ENCODE results near the gene CHADL. TPM values are rescaled to one million over a fixed set of nuclear protein-coding genes. Genes with fewer than 3 reads are reported as not detected.

Gene CHADL
- total RNA-seq, 4 donors from 2014 or later, result 0.73 to 1.3 TPM; not detected in 2

- no peaks in the 10 kb centered on the region for H3K27me3 ChIP-seq
- no peak overlapping the region for H3K27ac ChIP-seq
- DNase-seq, result peak; percentile 17 to 58
- H3K36me3 ChIP-seq, result no peaks in the 10 kb centered on the region
- ATAC-seq, result peak; percentile 61 to 67
- no peak for TF ChIP-seq POLR2A (IDR thresholded peaks at IDR 0.05)
- TF ChIP-seq, protein P1, sequence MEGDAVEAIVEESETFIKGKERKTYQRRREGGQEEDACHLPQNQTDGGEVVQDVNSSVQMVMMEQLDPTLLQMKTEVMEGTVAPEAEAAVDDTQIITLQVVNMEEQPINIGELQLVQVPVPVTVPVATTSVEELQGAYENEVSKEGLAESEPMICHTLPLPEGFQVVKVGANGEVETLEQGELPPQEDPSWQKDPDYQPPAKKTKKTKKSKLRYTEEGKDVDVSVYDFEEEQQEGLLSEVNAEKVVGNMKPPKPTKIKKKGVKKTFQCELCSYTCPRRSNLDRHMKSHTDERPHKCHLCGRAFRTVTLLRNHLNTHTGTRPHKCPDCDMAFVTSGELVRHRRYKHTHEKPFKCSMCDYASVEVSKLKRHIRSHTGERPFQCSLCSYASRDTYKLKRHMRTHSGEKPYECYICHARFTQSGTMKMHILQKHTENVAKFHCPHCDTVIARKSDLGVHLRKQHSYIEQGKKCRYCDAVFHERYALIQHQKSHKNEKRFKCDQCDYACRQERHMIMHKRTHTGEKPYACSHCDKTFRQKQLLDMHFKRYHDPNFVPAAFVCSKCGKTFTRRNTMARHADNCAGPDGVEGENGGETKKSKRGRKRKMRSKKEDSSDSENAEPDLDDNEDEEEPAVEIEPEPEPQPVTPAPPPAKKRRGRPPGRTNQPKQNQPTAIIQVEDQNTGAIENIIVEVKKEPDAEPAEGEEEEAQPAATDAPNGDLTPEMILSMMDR (IDR thresholded peaks at IDR 0.05 in 4 of 5, conservative IDR thresholded peaks at IDR 0.05 in 1 of 5), result peak; percentile 24 to 57 (median 49)
- no peaks in the 10 kb centered on the region for H3K9me3 ChIP-seq
- peak overlapping the region; percentile 33 to 53 (median 44) for H3K4me3 ChIP-seq
- H3K4me1 ChIP-seq, result peaks cover 0 to 6% of the 10 kb centered on the region in 2 donors
- intact Hi-C loops (cut with DNase I; ENCODE audit: low total_unique reads), result loop anchor here (1.0 kb wide), 1 partner anchor 316 kb away; no protein-coding TSS in a partner anchor
- in situ Hi-C loops (cut with MboI; ENCODE audit: low sequenced_read_pairs in 4 of 4), result no loop called here
Observed at GRCh38 chr22:41237707-41238569, 2.8 kb downstream of the CHADL start.

GRCh38 chr22:41237036-41237706 is 3.6 kb downstream of the CHADL start:
- H3K27ac ChIP-seq, result no peak overlapping the region
- no peak for ATAC-seq
- no peaks in the 10 kb centered on the region for H3K27me3 ChIP-seq
- in situ Hi-C loops (cut with MboI; ENCODE audit: low sequenced_read_pairs in 4 of 4) (no loop called here), intact Hi-C loops (cut with DNase I; ENCODE audit: low total_unique reads) (loop anchor here (1.0 kb wide), 1 partner anchor 315 kb away; no protein-coding TSS in a partner anchor)
- no peaks in the 10 kb centered on the region for H3K9me3 ChIP-seq
- peaks cover 0 to 6% of the 10 kb centered on the region in 2 donors for H3K4me1 ChIP-seq
- no peak for TF ChIP-seq POLR2A (IDR thresholded peaks at IDR 0.05)
- TF ChIP-seq, protein P1 (IDR thresholded peaks at IDR 0.05 in 4 of 5, conservative IDR thresholded peaks at IDR 0.05 in 1 of 5), result no peak
- H3K36me3 ChIP-seq, result no peaks in the 10 kb centered on the region
- peak overlapping the region; percentile 33 to 53 (median 44) for H3K4me3 ChIP-seq
- no peak for DNase-seq

DNA sequence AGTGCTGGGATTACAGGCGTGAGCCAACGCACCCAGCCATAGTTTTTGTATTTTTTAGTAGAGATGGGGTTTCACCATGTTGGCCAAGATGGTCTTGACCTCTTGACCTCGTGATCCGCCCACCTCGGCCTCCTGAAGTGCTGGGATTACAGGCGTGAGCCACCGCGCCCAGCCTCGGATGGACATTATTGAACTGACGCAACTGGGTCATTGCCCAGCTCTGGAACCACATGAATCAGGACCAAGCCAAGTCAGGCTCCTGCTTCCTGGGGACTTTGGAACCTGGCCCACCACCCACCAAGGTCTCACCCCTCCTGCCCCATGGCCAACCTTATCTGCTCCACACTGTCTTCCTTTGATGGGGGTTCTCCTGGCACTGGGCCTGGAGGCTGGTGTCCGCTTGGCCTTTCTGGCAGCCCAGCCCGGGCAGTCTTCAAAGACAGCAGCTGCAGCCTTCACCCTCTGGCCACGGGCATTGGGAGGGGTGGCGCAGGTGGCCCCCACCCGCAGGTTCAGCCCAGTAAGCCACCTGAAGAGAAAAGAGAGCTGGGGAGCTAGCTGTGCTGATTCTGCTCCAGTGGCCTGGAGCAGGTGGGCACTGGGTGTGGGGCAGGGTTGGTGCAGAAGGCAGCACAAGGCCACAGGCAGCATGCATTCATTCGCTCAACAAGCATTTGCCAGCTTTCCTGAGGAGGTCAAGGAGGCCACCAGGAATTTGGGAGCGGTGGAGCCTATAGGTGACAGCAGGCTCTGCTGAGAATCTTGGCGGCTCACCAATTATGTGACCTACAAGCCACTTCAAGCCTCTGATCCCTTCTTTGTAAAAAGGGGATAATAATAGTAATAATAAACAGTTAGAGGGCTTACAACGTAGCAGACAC is 5.7 kb downstream of the CHADL start:
- peaks cover 0 to 6% of the 10 kb centered on the region in 2 donors for H3K4me1 ChIP-seq
- H3K27me3 ChIP-seq, result no peaks in the 10 kb centered on the region
- no peaks in the 10 kb centered on the region for H3K9me3 ChIP-seq
- no peak overlapping the region for H3K4me3 ChIP-seq
- DNase-seq (no peak), ATAC-seq (no peak)
- peaks cover 0 to 9% of the 10 kb centered on the region in 2 donors for H3K36me3 ChIP-seq
- TF ChIP-seq, protein P1 (IDR thresholded peaks at IDR 0.05 in 4 of 5, conservative IDR thresholded peaks at IDR 0.05 in 1 of 5), result no peak
- TF ChIP-seq POLR2A (IDR thresholded peaks at IDR 0.05), result no peak
- in situ Hi-C loops (cut with MboI; ENCODE audit: low sequenced_read_pairs in 4 of 4), result no loop called here
- H3K27ac ChIP-seq, result no peak overlapping the region
- intact Hi-C loops (cut with DNase I; ENCODE audit: low total_unique reads), result no loop called here

- no peaks in the 10 kb centered on the region for H3K4me1 ChIP-seq
- intact Hi-C loops (cut with DNase I; ENCODE audit: low total_unique reads), result no loop called here
- no peak overlapping the region for H3K4me3 ChIP-seq
- H3K27ac ChIP-seq, result no peak overlapping the region
- in situ Hi-C loops (cut with MboI; ENCODE audit: low sequenced_read_pairs in 4 of 4), result no loop called here
- no peak for DNase-seq
- no peaks in the 10 kb centered on the region for H3K9me3 ChIP-seq
- peaks cover 0 to 30% of the 10 kb centered on the region in 2 donors for H3K36me3 ChIP-seq
- no peak for ATAC-seq
- no peaks in the 10 kb centered on the region for H3K27me3 ChIP-seq
- no peak for TF ChIP-seq POLR2A (IDR thresholded peaks at IDR 0.05)
- TF ChIP-seq, protein P1 (IDR thresholded peaks at IDR 0.05 in 4 of 5, conservative IDR thresholded peaks at IDR 0.05 in 1 of 5), result no peak
Observed at GRCh38 chr22:41231369-41231768, 9.4 kb downstream of the CHADL start.
